HT1080 (cell line): ENCODE measurements around the gene FAM50B. TPM values are rescaled to one million over a fixed set of nuclear protein-coding genes. Genes with fewer than 3 reads are reported as not detected.
A peak's percentile ranks its signal among the peaks of the same experiment; 100 is the strongest.

ENCODE experiments used
- DNase-seq: peaks from one replicate; pipeline ENCODE4 v3.0.0-alpha.2; 2015; ENCODE audit warnings: low read depth
- total RNA-seq: library from RNA; depleted of rRNA; stranded (reverse); fragments of >200 nt; shearing (Covaris generic); gene quantifications from 2 replicates; pipeline ENCODE4 v1.2.3, GENCODE V29; 2014

FAM50B gene
- total RNA-seq, 1 experiment from 2014 or later: not detected

- DNase-seq: no peak
Measured at GRCh38 chr6:3819161-3820110, 29.7 kb upstream of the FAM50B start.

GRCh38 chr6:3820563-3820962 lies 28.6 kb upstream of the FAM50B start:
- no peak for DNase-seq

DNA sequence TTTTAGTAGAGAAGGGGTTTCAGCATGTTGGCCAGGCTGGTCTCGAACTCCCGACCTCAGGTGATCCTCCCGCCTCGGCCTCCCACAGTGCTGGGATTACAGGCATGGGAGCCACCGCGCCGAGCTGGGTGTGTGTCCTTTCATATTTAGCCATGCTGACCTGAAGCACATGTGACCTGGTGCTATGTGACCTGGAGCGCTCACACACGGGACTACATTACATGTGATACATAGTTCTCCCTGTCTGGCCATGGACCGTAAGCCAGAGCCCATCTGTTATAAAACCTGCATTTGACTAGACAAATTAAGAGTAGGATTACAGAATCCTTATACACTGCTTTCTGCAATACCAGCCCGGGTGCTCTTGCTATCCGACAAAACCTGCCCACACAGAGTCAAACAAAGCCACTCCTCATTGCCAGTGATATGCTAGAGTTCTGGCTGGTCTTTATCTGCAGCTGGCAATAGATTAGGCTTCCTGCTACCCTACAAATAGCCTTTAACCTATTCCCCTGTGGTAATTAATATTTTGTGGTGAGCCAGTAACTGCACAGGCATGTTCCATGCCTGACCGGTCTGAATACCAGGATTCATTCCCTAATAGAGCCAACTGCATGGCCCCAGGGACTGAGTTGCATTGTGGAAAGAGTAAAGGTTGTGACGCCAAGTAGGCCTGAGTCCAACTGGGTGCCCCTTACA lies 26.3 kb upstream of the FAM50B start:
- DNase-seq: no peak

GRCh38 chr6:3823671-3824070 lies 25.5 kb upstream of the FAM50B start:
- DNase-seq: no peak

- DNase-seq: peak; percentile 85
Measured at GRCh38 chr6:3825331-3825831, 23.8 kb upstream of the FAM50B start.

DNA sequence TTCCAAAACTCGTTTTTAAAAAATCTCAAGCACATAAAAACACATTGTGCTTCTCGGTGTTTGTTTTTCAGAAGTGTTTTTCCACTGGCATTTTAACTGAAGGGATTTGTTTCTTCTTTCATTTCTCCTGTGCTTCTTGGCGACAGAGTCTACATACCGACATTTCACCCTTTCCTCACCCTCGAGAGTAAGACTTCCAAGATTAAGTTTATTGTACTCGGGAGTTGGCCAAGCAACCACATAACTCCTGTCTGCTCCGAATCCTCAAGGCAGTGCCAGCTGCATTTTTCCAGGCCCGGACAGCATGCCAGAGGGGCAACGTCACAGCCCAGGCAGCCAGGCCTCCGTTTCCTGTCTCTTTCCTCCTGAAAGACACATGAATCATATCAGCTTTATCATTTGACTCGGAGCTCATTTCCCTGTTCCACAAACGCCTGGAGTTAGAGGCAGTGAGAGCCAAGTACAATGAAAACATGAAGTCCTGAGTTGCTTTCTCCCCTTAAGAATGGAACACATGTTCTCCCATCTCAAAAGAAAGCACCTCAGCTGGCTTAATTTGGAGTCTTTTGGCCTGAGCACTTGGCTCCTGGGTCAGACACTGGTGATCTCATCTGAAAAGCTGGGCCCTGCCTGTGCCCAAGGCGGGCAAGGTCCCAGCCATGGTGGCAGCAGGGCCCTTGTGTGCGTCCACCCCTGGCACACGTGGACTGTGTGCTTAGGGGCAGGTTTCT lies 23.2 kb upstream of the FAM50B start:
- peak; percentile 98 for DNase-seq

- no peak for DNase-seq
Measured at GRCh38 chr6:3829285-3829684, 19.9 kb upstream of the FAM50B start.

GRCh38 chr6:3830806-3831205 lies 18.4 kb upstream of the FAM50B start:
- DNase-seq: no peak

GRCh38 chr6:3831761-3832530 lies 17.2 kb upstream of the FAM50B start:
- no peak for DNase-seq

DNA sequence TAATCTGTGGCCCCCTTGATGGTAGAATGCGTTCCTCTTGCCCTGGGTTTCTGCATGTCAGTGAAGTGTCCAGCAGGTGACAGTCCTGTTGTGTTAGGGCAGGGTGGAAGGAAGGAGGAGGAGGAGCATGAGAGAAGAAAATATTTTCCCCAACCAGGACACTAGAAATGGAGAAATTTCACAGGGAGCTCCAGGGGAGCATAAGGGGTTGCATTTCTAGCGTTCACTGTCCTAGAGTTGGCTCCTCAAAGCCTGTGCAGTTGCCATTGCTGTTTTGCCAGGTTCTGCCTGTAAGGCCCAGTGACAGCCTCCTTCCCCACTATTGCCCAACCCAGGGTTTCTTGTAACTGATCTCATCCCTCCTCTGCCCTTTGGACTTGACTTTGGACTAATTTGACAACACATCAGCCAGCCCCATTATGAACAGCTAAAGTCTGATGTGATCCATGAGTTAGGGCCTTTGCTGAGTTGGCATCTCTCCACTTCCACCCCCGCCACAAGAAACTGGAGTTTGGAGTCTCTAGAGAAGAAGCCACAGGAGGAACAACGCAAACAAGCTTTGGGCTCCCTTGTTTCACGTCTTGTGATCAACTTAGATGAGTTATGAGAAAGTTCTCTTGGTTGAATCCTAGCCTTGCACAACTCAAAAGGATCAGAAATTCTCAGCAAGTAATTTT lies 14.0 kb upstream of the FAM50B start:
- no peak for DNase-seq

- no peak for DNase-seq
Measured at GRCh38 chr6:3835785-3836184, 13.4 kb upstream of the FAM50B start.

DNA sequence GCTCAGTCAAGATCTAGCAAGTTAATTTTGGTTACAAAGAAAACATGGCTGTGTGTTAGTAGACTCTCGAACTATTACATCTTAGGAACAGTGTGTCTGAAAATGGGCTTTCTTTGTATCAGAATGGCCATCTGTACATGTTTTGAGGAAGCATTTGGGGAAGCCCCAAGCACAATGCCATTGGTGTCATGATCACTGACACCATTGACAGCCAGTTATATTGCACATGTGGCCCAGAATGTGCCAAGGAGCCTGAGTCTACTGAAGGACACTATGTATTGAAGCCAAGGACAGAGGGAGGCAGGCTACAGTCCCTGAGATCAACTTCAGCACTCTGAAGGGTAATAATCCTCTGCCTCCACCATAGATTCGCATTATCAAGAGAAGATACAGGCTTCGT lies 12.6 kb upstream of the FAM50B start:
- no peak for DNase-seq

DNA sequence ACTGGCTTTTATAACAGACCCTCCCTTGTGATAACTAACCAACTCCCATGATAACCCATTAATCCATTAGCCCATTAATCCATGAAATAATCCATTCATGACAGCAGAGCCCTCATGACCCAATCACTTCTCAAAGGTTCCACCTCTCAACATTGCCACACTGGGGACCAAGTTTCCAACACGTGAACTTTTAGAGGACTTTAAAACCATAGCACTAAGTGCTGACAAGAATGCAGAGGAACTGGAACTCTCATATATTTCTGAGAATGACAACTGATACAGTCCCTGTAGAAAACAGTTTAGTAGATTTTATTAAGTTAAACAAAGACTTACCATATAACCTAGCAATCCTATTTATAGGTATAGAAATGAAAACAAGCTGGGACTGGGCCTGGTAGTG lies 11.4 kb upstream of the FAM50B start:
- no peak for DNase-seq

DNA sequence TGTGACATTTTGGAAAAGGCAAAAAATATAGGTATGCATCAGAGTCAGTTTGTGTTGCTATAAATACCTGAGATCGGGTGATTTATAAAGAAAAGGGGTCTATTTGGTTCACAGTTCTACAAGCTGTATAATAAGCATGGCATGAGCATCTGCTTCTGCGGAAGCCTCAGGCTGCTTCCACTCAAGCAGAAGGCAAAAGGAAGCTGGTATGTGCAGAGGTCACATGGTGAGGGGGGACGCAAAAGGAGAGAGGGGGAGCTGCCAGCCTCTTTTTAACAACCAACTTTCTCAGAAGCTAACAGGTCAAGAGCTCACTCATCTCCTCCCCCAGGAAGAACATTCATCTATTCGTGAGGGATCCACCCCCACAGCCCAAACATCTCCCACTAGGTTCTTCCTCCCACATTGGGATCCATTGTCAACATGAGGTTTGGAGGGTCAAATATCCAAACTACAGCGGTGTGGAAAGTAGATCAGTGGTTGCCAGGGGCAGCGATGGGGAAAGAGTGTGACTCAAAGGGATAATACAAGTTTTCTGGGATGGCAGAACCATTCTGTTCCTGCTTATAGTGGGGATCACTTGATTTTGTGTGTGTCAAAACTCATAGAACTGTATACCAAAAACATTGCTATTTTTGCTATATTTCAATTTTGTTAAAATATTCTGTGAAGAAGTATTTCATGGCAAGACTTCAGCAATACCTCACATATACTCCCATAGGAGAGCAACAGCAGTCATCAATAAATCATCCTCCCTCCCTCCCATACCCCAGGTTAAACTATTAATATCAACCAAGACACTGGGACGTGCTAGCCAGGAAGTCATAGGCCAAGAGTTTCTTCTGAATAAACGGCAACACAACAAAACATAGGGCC lies 9.9 kb upstream of the FAM50B start:
- peak; percentile 50 for DNase-seq

DNA sequence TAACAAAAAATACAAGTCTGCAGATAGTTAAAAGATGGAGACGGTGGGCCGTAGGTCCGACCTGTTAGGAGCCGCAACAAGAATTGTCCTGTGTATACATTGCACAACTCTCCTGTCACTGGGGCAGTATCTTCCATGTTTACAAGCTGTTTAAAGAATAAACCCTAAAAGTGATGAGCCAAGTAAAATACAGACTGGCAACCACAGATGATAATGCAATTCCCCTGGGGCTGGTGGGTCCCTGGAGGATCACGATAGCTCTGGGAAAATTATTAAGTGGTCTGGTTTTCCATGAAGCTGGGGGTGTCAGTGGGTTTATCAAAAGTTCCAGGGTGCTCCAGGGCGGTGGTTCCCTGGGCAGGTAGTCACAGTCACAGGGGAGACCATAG lies 8.1 kb upstream of the FAM50B start:
- DNase-seq: no peak

DNA sequence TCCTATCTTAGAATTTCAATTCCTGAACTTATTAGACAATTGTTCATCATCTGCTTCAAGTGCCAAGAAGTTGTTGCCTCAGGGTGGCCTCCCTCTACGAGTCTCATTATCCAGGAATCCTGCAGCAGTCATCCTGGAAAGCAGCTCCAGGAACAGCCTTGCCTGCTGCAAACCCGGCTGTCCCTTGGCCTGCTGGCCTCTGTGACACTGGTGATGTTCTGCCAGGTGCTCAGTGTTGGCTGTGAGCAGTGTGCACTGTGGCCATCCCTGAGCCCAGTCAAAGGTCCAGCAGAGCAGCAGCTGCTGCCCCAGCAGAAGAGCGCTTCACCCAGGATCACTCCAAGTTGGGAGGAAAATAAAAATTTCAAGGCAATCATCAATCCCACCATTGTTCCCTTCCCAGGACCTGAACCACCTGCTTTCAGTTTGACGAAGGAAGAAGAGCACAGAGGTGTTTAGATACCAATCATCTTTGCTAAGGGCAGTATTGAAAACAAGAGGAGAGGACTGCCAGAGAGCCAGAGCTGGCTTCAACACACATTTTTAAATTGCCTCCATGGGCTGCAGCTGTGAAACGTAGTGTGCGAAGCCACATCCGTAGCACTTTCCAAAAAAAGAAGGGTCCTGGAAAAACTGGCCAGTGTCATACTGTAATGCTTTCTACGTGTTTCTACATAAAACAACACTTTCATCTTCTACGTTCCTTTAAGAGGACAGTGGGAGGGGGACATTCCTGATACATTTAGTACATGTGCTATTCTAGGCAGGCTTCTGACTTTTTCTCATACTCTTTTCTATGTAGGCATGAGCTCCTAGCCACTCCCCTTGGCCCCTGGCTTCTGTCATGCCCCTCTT lies 7.2 kb upstream of the FAM50B start:
- no peak for DNase-seq

GRCh38 chr6:3843379-3844096 lies 5.6 kb upstream of the FAM50B start:
- DNase-seq: no peak

DNA sequence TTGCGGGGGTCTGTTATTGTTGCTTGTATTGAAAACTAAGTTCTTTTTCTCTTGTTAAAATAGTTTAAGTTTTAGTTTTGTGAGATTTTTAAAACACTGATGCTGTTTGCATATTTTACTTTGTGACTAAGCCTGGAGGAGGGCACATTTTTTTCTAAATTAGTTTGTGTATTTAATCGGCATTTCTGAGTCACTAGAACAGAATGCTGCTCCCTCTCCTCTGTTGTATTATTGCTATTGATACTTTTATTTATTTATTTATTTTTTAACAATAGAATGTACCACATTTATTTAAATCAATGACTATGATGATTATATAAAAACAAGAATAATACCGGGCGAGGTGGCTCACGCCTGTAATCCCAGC lies 5.1 kb upstream of the FAM50B start:
- peak; percentile 20 for DNase-seq
